Right lobe of liver (tissue), 6 donors: Measurements from ENCODE around the gene KIF25. TPM values are rescaled to one million over a fixed set of nuclear protein-coding genes. Genes with fewer than 3 reads are reported as not detected.
A peak's percentile ranks its signal among the peaks of the same experiment; 100 is the strongest.

Source experiments
- ATAC-seq, 4 donors: fragments of 200-7000 bp; cut with Tn5 transposase; one replicate each; pipeline ENCODE4 v1.9.1; 2020; ENCODE audit warnings: mild to moderate bottlenecking in 4 of 4, moderate library complexity in 4 of 4
- DNase-seq, 3 donors: peaks; one replicate each; pipeline ENCODE4 v3.0.0-alpha.2; 2020
- H3K27ac ChIP-seq, 3 donors: fragments of 200-600 bp; one replicate each; pipeline ENCODE4 v1.8.0; 2022
- H3K27me3 ChIP-seq, 2 donors: fragments of 200-600 bp; one replicate each; pipeline ENCODE4 v1.8.0; 2022
- H3K36me3 ChIP-seq, 4 donors: fragments of 200-600 bp; sonication (generic) in 1 of 4; one replicate each; pipeline versions ENCODE4 v1.5.1 to v1.8.0; 2017 to 2022; ENCODE audit warnings: control low read depth in 1 of 4
- H3K4me1 ChIP-seq, 4 donors: fragments of 200-600 bp; sonication (generic) in 1 of 4; one replicate each; pipeline versions ENCODE4 v1.5.1 to v1.8.0; 2017 to 2022; ENCODE audit warnings: control low read depth in 1 of 4
- H3K4me3 ChIP-seq, 3 donors: fragments of 200-600 bp; one replicate each; pipeline ENCODE4 v1.8.0; 2022
- H3K9me3 ChIP-seq, 4 donors: fragments of 200-600 bp; sonication (generic) in 1 of 4; one replicate each; pipeline versions ENCODE4 v1.5.1 to v1.8.0; 2017 to 2022; ENCODE audit warnings: control low read depth in 1 of 4
- CTCF ChIP-seq, 4 donors: fragments of 200-600 bp in 3 of 4; fragments of 450-650 bp in 1 of 4; IDR thresholded peaks; one replicate each; pipeline versions ENCODE4 v1.5.1 to v1.8.0; 2016 to 2022; ENCODE audit warnings: antibody characterized with exemption in 4 of 4, mild to moderate bottlenecking in 2 of 4
- POLR2A ChIP-seq: fragments of 450-650 bp; IDR thresholded peaks from one replicate; pipeline ENCODE4 v1.6.1; 2017; ENCODE audit warnings: antibody characterized with exemption, mild to moderate bottlenecking
- WGBS: methylation state at CpG from one replicate; pipeline ENCODE4 v1.1.6; 2018; ENCODE audit warnings: low coverage, low lambda C conversion rate; ENCODE audit not compliant: insufficient coverage; ENCODE audit errors: missing lambda C conversion rate; 5-methylcytosine and 5-hydroxymethylcytosine counted together
- intact Hi-C, 2 donors: fragments of 100-400 bp; cut with DNase I; formaldehyde crosslinking; loops; one replicate each; pipeline versions ENCODE4 v1.11.2 to v1.14.1; 2022
- total RNA-seq, 6 experiments: library from RNA; depleted of rRNA in 2 of 6; stranded (reverse); fragments of >200 nt in 2 of 6; fragmentation: NEBNext Ultra II Directional in 3 of 6; extraction: Animal tissue kit (Norgen Biotek cat#: 25700) in 3 of 6; gene quantifications; one replicate each; pipeline versions ENCODE4 v1.1.0 to v1.2.4, GENCODE V29; 2016 to 2023
- donor health status: DM: no; HTN: yes; CAD: no.
- donor health status: DM: no; HTN: no; CAD: no.
- donor health status: DM: no; HTN: no; CAD: no.
- donor health status: DM: no; HTN: yes; CAD: no.
- donor health status: DM: no; HTN: yes; CAD: no.

The KIF25 gene
- total RNA-seq, 6 experiments from 2014 or later = 0.15 TPM; not detected in 5

- Histone ChIP-seq H3K9me3 (peaks cover 0 to 4% (median 0%) of the 10 kb centered on the region in 4 donors), H3K27me3 (no peaks in the 10 kb centered on the region), H3K4me1 (peaks cover 0 to under 1% (median 0%) of the 10 kb centered on the region in 4 donors), H3K27ac (no peak overlapping the region), H3K36me3 (no peaks in the 10 kb centered on the region), H3K4me3 (no peak overlapping the region)
- WGBS = 79% methylated on average over 3 of the region's 3 CpGs
- DNase-seq = no peak
- TF ChIP-seq POLR2A = no peak
- TF ChIP-seq CTCF (IDR thresholded peaks at IDR 0.05) = no peak
- intact Hi-C loops = no loop called here
- ATAC-seq = no peak
These were observed 11.9 kb downstream of the KIF25 start for GRCh38 chr6:168009331-168009730.

- intact Hi-C loops = no loop called here
- no peak for DNase-seq
- Histone ChIP-seq H3K9me3 (peaks cover 0 to 4% (median 0%) of the 10 kb centered on the region in 4 donors), H3K4me3 (no peak overlapping the region), H3K27ac (no peak overlapping the region), H3K36me3 (no peaks in the 10 kb centered on the region), H3K27me3 (no peaks in the 10 kb centered on the region), H3K4me1 (peaks cover 0 to 5% (median 0%) of the 10 kb centered on the region in 4 donors)
- ATAC-seq = no peak
- TF ChIP-seq CTCF (IDR thresholded peaks at IDR 0.05) (no peak), POLR2A (no peak)
- 100% methylated on average over 1 of the region's 1 CpG for WGBS
These were observed 13.8 kb downstream of the KIF25 start for GRCh38 chr6:168011291-168011690.

DNA sequence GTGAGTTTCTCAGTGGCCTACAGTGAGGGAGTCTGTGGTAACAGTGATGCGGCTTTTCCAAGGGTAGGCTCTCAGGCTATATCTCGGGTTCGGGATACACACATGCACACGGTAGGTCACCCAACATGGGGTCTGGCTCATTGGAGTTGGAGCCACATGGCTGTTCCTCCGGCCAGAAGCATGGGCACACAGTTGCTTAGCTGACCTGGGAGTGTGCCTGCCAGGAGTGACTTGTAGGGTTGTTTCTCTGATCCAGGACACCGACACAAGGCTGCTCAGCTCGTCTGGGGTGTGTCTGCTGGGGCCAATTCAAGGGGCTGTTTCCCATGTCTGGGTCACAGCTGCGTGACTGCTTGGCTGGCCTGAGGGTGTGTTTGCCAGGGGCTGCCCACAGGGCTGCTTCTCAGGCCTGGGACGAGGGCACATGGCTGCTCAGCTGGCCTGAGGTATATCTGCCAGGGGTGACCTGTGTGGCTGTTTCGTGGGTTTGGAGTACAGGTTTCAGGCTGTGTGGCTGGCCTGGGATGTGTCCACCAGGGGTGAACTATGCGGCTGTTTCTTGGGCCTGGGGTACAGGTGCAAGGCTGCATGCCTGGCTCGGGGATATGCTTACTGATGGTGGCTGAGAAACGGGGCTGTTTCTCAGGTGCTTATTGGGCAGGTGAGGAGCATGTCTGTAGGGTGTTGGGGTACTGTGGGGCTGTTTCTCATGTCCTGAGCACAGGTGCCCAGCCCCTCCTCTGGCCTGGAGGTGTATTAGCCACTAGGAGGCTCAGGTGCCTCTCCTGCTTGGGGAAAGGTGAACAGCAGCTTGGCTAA is 15.2 kb downstream of the KIF25 start:
- H3K4me3 ChIP-seq = no peak overlapping the region
- 100% methylated on average over 1 of the region's 13 CpGs for WGBS
- TF ChIP-seq POLR2A = no peak
- no peak for TF ChIP-seq CTCF (IDR thresholded peaks at IDR 0.05)
- H3K9me3 ChIP-seq = peaks cover 0 to 4% (median 0%) of the 10 kb centered on the region in 4 donors
- H3K27me3 ChIP-seq = no peaks in the 10 kb centered on the region
- H3K36me3 ChIP-seq = no peaks in the 10 kb centered on the region
- peaks cover 0 to 5% (median 0%) of the 10 kb centered on the region in 4 donors for H3K4me1 ChIP-seq
- no peak for DNase-seq
- H3K27ac ChIP-seq = no peak overlapping the region
- no peak for ATAC-seq
- intact Hi-C loops = no loop called here

DNA sequence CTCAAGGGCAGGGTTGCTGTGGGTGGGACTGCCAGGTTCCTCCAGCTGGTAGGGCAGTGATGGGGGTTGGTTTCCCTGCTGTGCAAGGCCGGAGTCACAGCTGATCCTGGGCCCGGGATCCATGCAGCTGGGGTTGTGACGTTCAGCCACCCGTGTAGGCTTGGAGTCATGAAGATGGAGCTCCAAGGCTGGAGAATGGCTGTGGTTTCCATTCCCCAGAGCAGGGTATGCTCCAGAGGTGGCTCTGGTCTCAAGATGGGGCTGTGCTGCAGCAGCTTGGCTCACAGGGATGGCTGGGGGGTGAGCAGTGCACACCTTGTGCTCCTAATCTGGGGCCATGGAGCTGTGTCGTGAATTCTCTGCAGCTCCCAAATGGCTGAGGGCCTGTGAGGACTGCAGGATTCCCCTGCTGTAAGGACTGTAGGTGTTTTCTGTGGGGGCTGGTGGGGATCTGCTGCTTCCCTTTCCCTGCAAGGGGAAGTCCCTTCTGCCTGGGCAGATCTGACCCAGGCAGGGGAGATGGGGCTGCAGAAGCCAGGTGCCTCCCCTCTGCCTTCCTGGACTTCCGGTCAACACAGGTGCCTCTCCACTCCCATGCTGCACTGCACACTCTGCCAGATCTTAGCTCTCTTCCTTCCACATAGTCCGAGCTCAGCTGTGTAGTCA is 15.9 kb downstream of the KIF25 start:
- intact Hi-C loops = no loop called here
- no peaks in the 10 kb centered on the region for H3K27me3 ChIP-seq
- H3K4me3 ChIP-seq = no peak overlapping the region
- H3K36me3 ChIP-seq = no peaks in the 10 kb centered on the region
- WGBS = no CpG with 5 or more reads among the region's 7 CpGs
- H3K9me3 ChIP-seq = peaks cover 0 to 4% (median 0%) of the 10 kb centered on the region in 4 donors
- TF ChIP-seq POLR2A = no peak
- no peak for TF ChIP-seq CTCF (IDR thresholded peaks at IDR 0.05)
- no peak for DNase-seq
- no peak overlapping the region for H3K27ac ChIP-seq
- H3K4me1 ChIP-seq = peaks cover 0 to 5% (median 0%) of the 10 kb centered on the region in 4 donors
- peak in 1 of 4 donors; percentile 18 for ATAC-seq
